SK-N-SH (cell line): ENCODE data around the gene ARHGEF17. TPM values are rescaled to one million over a fixed set of nuclear protein-coding genes. Genes with fewer than 3 reads are reported as not detected.

Source experiments
- CTCF ChIA-PET: fragments of 300-600, 350-600 bp; formaldehyde crosslinking; extraction: SDS; loops from one replicate; lab custom pipeline; 2021; lab: Yijun Ruan, JAX
- POLR2A ChIA-PET: fragments of 350-600 bp; sonication (Branson Sonifier 250); formaldehyde crosslinking; extraction: SDS; loops from one replicate; lab custom pipeline; 2020; ENCODE audit warnings: antibody characterized with exemption, inconsistent platforms; lab: Yijun Ruan, JAX
- DNase-seq: peaks from one replicate; pipeline ENCODE4 v3.0.0; 2012
- H2AFZ ChIP-seq: fragments of 200-600 bp; sonication (generic); 2 replicates; pipeline ENCODE4 v1.8.1; 2016; ENCODE audit warnings: antibody characterized with exemption, mild to moderate bottlenecking, low read depth
- H3F3A ChIP-seq: fragments of 200-600 bp; sonication (generic); replicated peaks from 2 replicates; pipeline ENCODE3; 2016; ENCODE audit warnings: antibody characterized with exemption, mild to moderate bottlenecking; ENCODE audit not compliant: insufficient read depth
- H3K27ac ChIP-seq, 2 experiments: fragments of 200-500 bp in 1 of 2; fragments of 200-600 bp in 1 of 2; sonication (Bioruptor generic) in 1 of 2; sonication (generic), shearing (Covaris generic) in 1 of 2; 2 replicates each; pipeline versions ENCODE4 v1.5.1 to v1.6.1; 2014 to 2016; ENCODE audit warnings: low read depth in 2 of 2, inconsistent platforms in 1 of 2, low read length in 1 of 2, mild to moderate bottlenecking in 1 of 2, mixed read lengths in 1 of 2
- H3K27me3 ChIP-seq: fragments of 200-600 bp; sonication (generic), shearing (Covaris generic); 2 replicates; pipeline ENCODE4 v1.6.1; 2016; ENCODE audit warnings: mixed run types; ENCODE audit not compliant: insufficient read depth
- H3K36me3 ChIP-seq, 2 experiments: fragments of 200-500 bp in 1 of 2; fragments of 200-600 bp in 1 of 2; sonication (Bioruptor generic) in 1 of 2; sonication (generic) in 1 of 2; replicated peaks in 1 of 2; 2 replicates each; pipeline versions ENCODE3 to v1.5.1; 2014 to 2016; ENCODE audit warnings: low read length in 1 of 2, mild to moderate bottlenecking in 1 of 2; ENCODE audit not compliant: insufficient read depth in 2 of 2, control insufficient read depth in 1 of 2
- H3K4me1 ChIP-seq, 2 experiments: fragments of 200-500 bp in 1 of 2; fragments of 200-600 bp in 1 of 2; sonication (Bioruptor generic) in 1 of 2; sonication (generic), shearing (Covaris generic) in 1 of 2; 2 replicates each; pipeline versions ENCODE4 v1.5.1 to v1.6.1; 2014 to 2016; ENCODE audit warnings: low read depth in 1 of 2, low read length in 1 of 2, mixed run types in 1 of 2; ENCODE audit not compliant: insufficient read depth in 2 of 2, control insufficient read depth in 1 of 2
- H3K4me2 ChIP-seq: fragments of 200-600 bp; sonication (generic), shearing (Covaris generic); 2 replicates; pipeline ENCODE4 v1.6.1; 2017; ENCODE audit warnings: mixed run types
- H3K4me3 ChIP-seq, 2 experiments: fragments of 200-500 bp in 1 of 2; fragments of 200-600 bp in 1 of 2; sonication (Bioruptor generic) in 1 of 2; sonication (generic), shearing (Covaris generic) in 1 of 2; 2 replicates each; pipeline versions ENCODE4 v1.5.1 to v1.8.1; 2014 to 2016; ENCODE audit warnings: low read depth in 2 of 2, inconsistent platforms in 1 of 2, low read length in 1 of 2, mild to moderate bottlenecking in 1 of 2, mixed read lengths in 1 of 2, moderate library complexity in 1 of 2
- H3K79me2 ChIP-seq: fragments of 200-600 bp; sonication (generic); 2 replicates; pipeline ENCODE4 v1.8.1; 2017; ENCODE audit warnings: mild to moderate bottlenecking; ENCODE audit not compliant: insufficient read depth
- H3K9ac ChIP-seq: fragments of 200-600 bp; sonication (generic); 2 replicates; pipeline ENCODE4 v1.6.1; 2017; ENCODE audit warnings: mixed run types
- H3K9me2 ChIP-seq: fragments of 200-600 bp; sonication (generic); 2 replicates; pipeline ENCODE4 v1.6.1; 2017; ENCODE audit warnings: mixed run types
- H3K9me3 ChIP-seq: fragments of 200-600 bp; sonication (generic); 2 replicates; pipeline ENCODE4 v1.6.1; 2017; ENCODE audit warnings: mixed run types, mild to moderate bottlenecking, moderate library complexity
- H4K20me1 ChIP-seq: fragments of 200-600 bp; sonication (generic); 2 replicates; pipeline ENCODE4 v1.6.1; 2017; ENCODE audit warnings: mild to moderate bottlenecking, mixed run types; ENCODE audit not compliant: insufficient read depth
- CHD2 ChIP-seq: fragments of 150-350 bp; IDR thresholded peaks from 2 replicates; pipeline ENCODE4 v1.6.1; 2018; ENCODE audit warnings: low read length; ENCODE audit not compliant: partially characterized antibody
- FOXJ3 ChIP-seq: sonication (generic); formaldehyde crosslinking; IDR thresholded peaks from 2 replicates; pipeline ENCODE4 v1.5.1; 2020; ENCODE audit warnings: mild to moderate bottlenecking, missing genetic modification reagents
- FOXM1 ChIP-seq: IDR thresholded peaks from 2 replicates; pipeline ENCODE4 v1.4.0; 2012; ENCODE audit warnings: low read depth, mild to moderate bottlenecking
- GATA2 ChIP-seq: sonication (generic); formaldehyde crosslinking; IDR thresholded peaks from 2 replicates; pipeline ENCODE4 v1.5.0; 2020; ENCODE audit warnings: mild to moderate bottlenecking, missing genetic modification reagents
- IRF3 ChIP-seq: fragments of 150-350 bp; IDR thresholded peaks from 2 replicates; pipeline ENCODE4 v1.6.1; 2016; ENCODE audit warnings: mild to moderate bottlenecking, low read depth, low read length
- JUND ChIP-seq: IDR thresholded peaks from 2 replicates; pipeline ENCODE4 v1.4.0; 2012
- NFIC ChIP-seq: IDR thresholded peaks from 2 replicates; pipeline ENCODE4 v1.4.0; 2012; ENCODE audit warnings: borderline replicate concordance
- NRF1 ChIP-seq: IDR thresholded peaks from 2 replicates; pipeline ENCODE4 v1.6.1; 2012; ENCODE audit warnings: low read depth, mild to moderate bottlenecking, low read length
- RAD21 ChIP-seq: IDR thresholded peaks from 2 replicates; pipeline ENCODE4 v1.6.1; 2012; ENCODE audit warnings: mild to moderate bottlenecking, low read length
- RCOR1 ChIP-seq: fragments of 150-350 bp; IDR thresholded peaks from 2 replicates; pipeline ENCODE4 v1.6.1; 2017; ENCODE audit warnings: antibody characterized with exemption, low read length
- RXRA ChIP-seq: IDR thresholded peaks from 2 replicates; pipeline ENCODE4 v1.4.0; 2012; ENCODE audit warnings: low read depth, mild to moderate bottlenecking, borderline replicate concordance
- TAF1 ChIP-seq: IDR thresholded peaks from 2 replicates; pipeline ENCODE4 v1.6.1; 2012; ENCODE audit warnings: low read depth, mild to moderate bottlenecking, low read length, moderate library complexity, borderline replicate concordance
- TEAD4 ChIP-seq: IDR thresholded peaks from 2 replicates; pipeline ENCODE4 v1.4.0; 2012; ENCODE audit warnings: mild to moderate bottlenecking, borderline replicate concordance; ENCODE audit not compliant: insufficient read depth
- ZBTB33 ChIP-seq: IDR thresholded peaks from 2 replicates; pipeline ENCODE4 v1.4.0; 2012; ENCODE audit warnings: low read depth, borderline replicate concordance
- WGBS: methylation state at CpG from one replicate; pipeline ENCODE4 v1.1.6; 2017; ENCODE audit warnings: low lambda C conversion rate; 5-methylcytosine and 5-hydroxymethylcytosine counted together
- polyA plus RNA-seq, 3 experiments: library from polyadenylated mRNA; depleted of rRNA; stranded (reverse); fragments of >200 nt; gene quantifications; 2 replicates each; pipeline ENCODE4 v1.2.3, GENCODE V29; 2012
- TF ChIP-seq, protein P1 (sequence below): IDR thresholded peaks from 2 replicates; pipeline ENCODE4 v1.4.0; 2012; ENCODE audit warnings: low read depth, borderline replicate concordance
- TF ChIP-seq, protein P2 (sequence below): fragments of 200-600 bp; sonication (generic); IDR thresholded peaks from 2 replicates; pipeline ENCODE4 v1.6.1; 2017; ENCODE audit warnings: antibody characterized with exemption, mild to moderate bottlenecking, moderate library complexity
- TF ChIP-seq, protein P3 (sequence below): IDR thresholded peaks from 2 replicates; pipeline ENCODE4 v1.4.0; 2012; ENCODE audit warnings: low read depth
- TF ChIP-seq, protein P4 (sequence below): fragments of 150-350 bp; IDR thresholded peaks from 2 replicates; pipeline ENCODE4 v1.6.1; 2017; ENCODE audit warnings: antibody characterized with exemption, low read length, low read depth, borderline replicate concordance

The ARHGEF17 gene
- polyA plus RNA-seq, 1 of the 3 experiments (the other 2 are of a cell fraction) = 45.9 TPM

DNA sequence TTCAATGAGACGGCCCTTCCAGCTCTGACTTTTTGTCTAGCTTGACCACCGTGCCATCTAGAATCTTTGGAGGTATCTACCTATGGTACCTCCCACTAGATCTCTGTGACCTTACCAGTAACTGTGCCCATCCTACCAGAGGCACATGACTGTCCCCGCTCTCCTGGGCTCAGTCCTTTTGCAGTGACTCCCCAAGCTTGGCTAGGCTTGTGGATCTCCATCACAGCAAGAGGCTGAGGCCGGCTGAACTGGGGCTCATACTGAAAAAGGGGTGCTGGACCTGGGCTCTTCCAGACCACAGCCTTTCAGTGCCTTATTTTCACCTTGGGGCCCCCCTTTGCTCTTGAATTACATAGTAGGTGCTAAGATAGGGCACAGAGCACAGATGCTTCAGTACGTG is 95.5 kb downstream of the ARHGEF17 start:
- Histone ChIP-seq H3K27ac (no peak overlapping the region), H3K4me3 (no peak overlapping the region), H3K9ac (no peak overlapping the region), H3K36me3 (peaks cover 9 to 37% of the 10 kb centered on the region in 2 experiments), H2AFZ (no peak overlapping the region), H3K27me3 (no peaks in the 10 kb centered on the region), H3K4me1 (no peaks in the 10 kb centered on the region), H4K20me1 (no peaks in the 10 kb centered on the region), H3K79me2 (no peaks in the 10 kb centered on the region), H3K4me2 (no peak overlapping the region), H3F3A (peaks cover 5% of the 10 kb centered on the region), H3K9me3 (no peaks in the 10 kb centered on the region), H3K9me2 (no peaks in the 10 kb centered on the region)
- POLR2A ChIA-PET = no interaction called here
- no peak for DNase-seq
- CTCF ChIA-PET = interaction anchor here (1.0 to 10.2 kb wide), 17 partner anchors 10 to 299 kb away, joined by 3 to 122 read pairs (median 4); no protein-coding TSS in a partner anchor
- WGBS = 100% methylated on average over 5 of the region's 5 CpGs
- TF ChIP-seq CHD2 (no peak), GATA2 (no peak), IRF3 (no peak), NFIC (no peak), FOXM1 (no peak), RCOR1 (no peak), RAD21 (no peak), TAF1 (no peak), RXRA (no peak), NRF1 (no peak), JUND (no peak), ZBTB33 (no peak), FOXJ3 (no peak), TEAD4 (no peak)
- TF ChIP-seq, protein P1, sequence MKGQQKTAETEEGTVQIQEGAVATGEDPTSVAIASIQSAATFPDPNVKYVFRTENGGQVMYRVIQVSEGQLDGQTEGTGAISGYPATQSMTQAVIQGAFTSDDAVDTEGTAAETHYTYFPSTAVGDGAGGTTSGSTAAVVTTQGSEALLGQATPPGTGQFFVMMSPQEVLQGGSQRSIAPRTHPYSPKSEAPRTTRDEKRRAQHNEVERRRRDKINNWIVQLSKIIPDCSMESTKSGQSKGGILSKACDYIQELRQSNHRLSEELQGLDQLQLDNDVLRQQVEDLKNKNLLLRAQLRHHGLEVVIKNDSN = no peak
- TF ChIP-seq, protein P2, sequence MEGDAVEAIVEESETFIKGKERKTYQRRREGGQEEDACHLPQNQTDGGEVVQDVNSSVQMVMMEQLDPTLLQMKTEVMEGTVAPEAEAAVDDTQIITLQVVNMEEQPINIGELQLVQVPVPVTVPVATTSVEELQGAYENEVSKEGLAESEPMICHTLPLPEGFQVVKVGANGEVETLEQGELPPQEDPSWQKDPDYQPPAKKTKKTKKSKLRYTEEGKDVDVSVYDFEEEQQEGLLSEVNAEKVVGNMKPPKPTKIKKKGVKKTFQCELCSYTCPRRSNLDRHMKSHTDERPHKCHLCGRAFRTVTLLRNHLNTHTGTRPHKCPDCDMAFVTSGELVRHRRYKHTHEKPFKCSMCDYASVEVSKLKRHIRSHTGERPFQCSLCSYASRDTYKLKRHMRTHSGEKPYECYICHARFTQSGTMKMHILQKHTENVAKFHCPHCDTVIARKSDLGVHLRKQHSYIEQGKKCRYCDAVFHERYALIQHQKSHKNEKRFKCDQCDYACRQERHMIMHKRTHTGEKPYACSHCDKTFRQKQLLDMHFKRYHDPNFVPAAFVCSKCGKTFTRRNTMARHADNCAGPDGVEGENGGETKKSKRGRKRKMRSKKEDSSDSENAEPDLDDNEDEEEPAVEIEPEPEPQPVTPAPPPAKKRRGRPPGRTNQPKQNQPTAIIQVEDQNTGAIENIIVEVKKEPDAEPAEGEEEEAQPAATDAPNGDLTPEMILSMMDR = no peak
- TF ChIP-seq, protein P3, sequence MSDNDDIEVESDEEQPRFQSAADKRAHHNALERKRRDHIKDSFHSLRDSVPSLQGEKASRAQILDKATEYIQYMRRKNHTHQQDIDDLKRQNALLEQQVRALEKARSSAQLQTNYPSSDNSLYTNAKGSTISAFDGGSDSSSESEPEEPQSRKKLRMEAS = no peak
- TF ChIP-seq, protein P4, sequence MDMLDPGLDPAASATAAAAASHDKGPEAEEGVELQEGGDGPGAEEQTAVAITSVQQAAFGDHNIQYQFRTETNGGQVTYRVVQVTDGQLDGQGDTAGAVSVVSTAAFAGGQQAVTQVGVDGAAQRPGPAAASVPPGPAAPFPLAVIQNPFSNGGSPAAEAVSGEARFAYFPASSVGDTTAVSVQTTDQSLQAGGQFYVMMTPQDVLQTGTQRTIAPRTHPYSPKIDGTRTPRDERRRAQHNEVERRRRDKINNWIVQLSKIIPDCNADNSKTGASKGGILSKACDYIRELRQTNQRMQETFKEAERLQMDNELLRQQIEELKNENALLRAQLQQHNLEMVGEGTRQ = no peak
